ENCODE data around the gene ST8SIA5. TPM values are rescaled to one million over a fixed set of nuclear protein-coding genes. Genes with fewer than 3 reads are reported as not detected.

Gene ST8SIA5
- total and polyA plus RNA-seq, 4 donors, result 3.3 to 26.6 (median 16.1) TPM

GRCh38 chr18:46619559-46619958 is 137.3 kb downstream of the ST8SIA5 start:
- Histone ChIP-seq H3K27me3 (ENCODE audit: control insufficient read depth, insufficient read depth, low read length) (no peaks in the 10 kb centered on the region), H3K36me3 (ENCODE audit: control insufficient read depth, insufficient read depth, low read length) (no peaks in the 10 kb centered on the region), H3K9me3 (ENCODE audit: control insufficient read depth, insufficient read depth, low read length) (no peaks in the 10 kb centered on the region), H3K27ac (ENCODE audit: low read depth, low read length) (no peak overlapping the region), H3K4me3 (ENCODE audit: low read depth, low read length) (no peak overlapping the region), H3K4me1 (ENCODE audit: control insufficient read depth, insufficient read depth, low read length) (peaks cover 6% of the 10 kb centered on the region)
- 64% methylated on average over 1 of the region's 3 CpGs for WGBS (ENCODE audit: insufficient coverage)
- DNase-seq (ENCODE audit: low read depth in 4 of 6, low spot score in 6 of 6), result no peak

Small RNA genes within 50 kb of the gene (small RNA-seq; reads per million reads assigned to genes)
- gene AC090311.1 (ENCODE audit: low replicate concordance), result not detected

Other genes starting within 250 kb of the ST8SIA5 start
- gene LOXHD1, start 99.8 kb downstream of the ST8SIA5 start, total RNA-seq, result under 1 TPM; 0.20 to 0.22 TPM
- under 1 TPM; 0.14 to 0.29 TPM for gene LOXHD1, start 99.8 kb downstream of the ST8SIA5 start, polyA plus RNA-seq (ENCODE audit: insufficient read length in 2 of 2)
- 10 to 100 TPM; 42.2 to 59.8 TPM for gene PIAS2, start 160.5 kb upstream of the ST8SIA5 start, total RNA-seq
- gene PIAS2, start 160.5 kb upstream of the ST8SIA5 start, polyA plus RNA-seq (ENCODE audit: insufficient read length in 2 of 2), result 10 to 100 TPM; 26.9 to 33.9 TPM
- gene KATNAL2, start 160.5 kb upstream of the ST8SIA5 start, total RNA-seq, result 1 to 10 TPM; 7.5 to 9.6 TPM
- 1 to 10 TPM; 6.3 to 8.8 TPM for gene KATNAL2, start 160.5 kb upstream of the ST8SIA5 start, polyA plus RNA-seq (ENCODE audit: insufficient read length in 2 of 2)